CD4-positive, alpha-beta T cell (primary cell): ENCODE data around the gene PBLD. TPM values are rescaled to one million over a fixed set of nuclear protein-coding genes. Genes with fewer than 3 reads are reported as not detected.

Experiments used
- ATAC-seq: fragments of 200-7000 bp; cut with Tn5 transposase; one replicate; pipeline ENCODE4 v1.10.0; 2022; ENCODE audit warnings: mild to moderate bottlenecking; ENCODE audit not compliant: poor library complexity
- CTCF ChIA-PET: fragments of 350-600 bp; sonication (Branson Sonifier 250); formaldehyde crosslinking; loops from one replicate; lab custom pipeline; 2021; ENCODE audit warnings: antibody characterized with exemption, inconsistent platforms; lab: Charles Lee
- POLR2A ChIA-PET: fragments of 350-600 bp; sonication (Branson Sonifier 250); formaldehyde crosslinking; loops from one replicate; lab custom pipeline; 2021; ENCODE audit warnings: antibody characterized with exemption, inconsistent platforms; lab: Charles Lee
- DNase-seq, 14 experiments: peaks; one replicate each; pipeline ENCODE4 v3.0.0-alpha.2; 2013 to 2020; ENCODE audit warnings: mixed read lengths in 2 of 14
- H3K27ac ChIP-seq, 2 donors: one replicate each; pipeline versions ENCODE4 v1.5.1 to v1.7.0; 2013; ENCODE audit warnings: low read length in 2 of 2, low read depth in 1 of 2, mild to moderate bottlenecking in 1 of 2
- H3K27me3 ChIP-seq, 2 experiments: 1 replicate in 1 of 2; 2 replicates in 1 of 2; pipeline versions ENCODE4 v1.6.1 to v1.7.0; 2013; ENCODE audit warnings: low read length in 2 of 2, control low read depth in 1 of 2, mild to moderate bottlenecking in 1 of 2, moderate library complexity in 1 of 2; ENCODE audit not compliant: insufficient read depth in 2 of 2, control insufficient read depth in 1 of 2
- H3K36me3 ChIP-seq: one replicate; pipeline ENCODE4 v1.6.1; 2013; ENCODE audit warnings: low read length, control low read depth; ENCODE audit not compliant: insufficient read depth
- H3K4me1 ChIP-seq: one replicate; pipeline ENCODE4 v1.6.1; 2013; ENCODE audit warnings: low read length, control low read depth; ENCODE audit not compliant: insufficient read depth
- H3K4me3 ChIP-seq: one replicate; pipeline ENCODE4 v1.5.1; 2013; ENCODE audit warnings: mild to moderate bottlenecking, low read length, moderate library complexity
- H3K9me3 ChIP-seq, 2 experiments: 1 replicate in 1 of 2; 2 replicates in 1 of 2; pipeline versions ENCODE4 v1.6.1 to v1.7.0; 2013; ENCODE audit warnings: low read length in 2 of 2, mild to moderate bottlenecking in 2 of 2, control low read depth in 1 of 2, moderate library complexity in 1 of 2; ENCODE audit not compliant: control insufficient read depth in 1 of 2, insufficient read depth in 1 of 2
- H3K27ac Mint-ChIP-seq: one replicate; pipeline ENCODE4 v1.8.0; 2020; ENCODE audit warnings: mixed read lengths
- H3K27me3 Mint-ChIP-seq: one replicate; pipeline ENCODE4 v1.8.0; 2021; ENCODE audit warnings: mixed read lengths
- H3K36me3 Mint-ChIP-seq: one replicate; pipeline ENCODE4 v1.8.0; 2021; ENCODE audit warnings: low read depth, mixed read lengths
- H3K4me1 Mint-ChIP-seq: one replicate; pipeline ENCODE4 v1.8.0; 2021; ENCODE audit warnings: low read depth, mixed read lengths
- H3K4me3 Mint-ChIP-seq: one replicate; pipeline ENCODE4 v1.8.0; 2020; ENCODE audit warnings: mild to moderate bottlenecking, mixed read lengths
- H3K9me3 Mint-ChIP-seq: one replicate; pipeline ENCODE4 v1.8.0; 2020; ENCODE audit warnings: mixed read lengths
- CTCF ChIP-seq: fragments of 200-600 bp; IDR thresholded peaks from one replicate; pipeline ENCODE4 v1.8.0; 2022; ENCODE audit warnings: antibody characterized with exemption, mild to moderate bottlenecking
- intact Hi-C, 2 experiments: fragments of 100-400 bp; cut with DNase I in 1 of 2; cut with micrococcal nuclease in 1 of 2; formaldehyde crosslinking; loops; one replicate each; pipeline versions ENCODE4 v1.15.1 to v1.9.0; 2023 to 2025; cut with DNase I, micrococcal nuclease
- total RNA-seq, 174 experiments: library from RNA in 2 of 174; stranded (reverse) in 2 of 174; gene quantifications; one replicate each; pipeline ENCODE4 v1.2.3 and lab custom pipeline; 2021 to 2026

PBLD gene
- total RNA-seq, 2 experiments from 2014 or later = 1.6 to 1.7 TPM

- Mint-ChIP-seq H3K27ac (no peak overlapping the region), H3K4me1 (no peaks in the 10 kb centered on the region), H3K4me3 (no peak overlapping the region), H3K27me3 (no peaks in the 10 kb centered on the region), H3K36me3 (peaks cover 57% of the 10 kb centered on the region), H3K9me3 (peaks cover 3% of the 10 kb centered on the region)
- Histone ChIP-seq H3K27ac (no peak overlapping the region), H3K36me3 (peaks cover 23% of the 10 kb centered on the region), H3K9me3 (peaks cover 0 to 8% of the 10 kb centered on the region in 2 experiments), H3K4me3 (no peak overlapping the region), H3K4me1 (no peaks in the 10 kb centered on the region), H3K27me3 (no peaks in the 10 kb centered on the region)
- ChIA-PET CTCF (no interaction called here), POLR2A (no interaction called here)
- intact Hi-C loops = no loop called here
- no peak for ATAC-seq
- TF ChIP-seq CTCF = no peak
- DNase-seq = no peak
Observed at GRCh38 chr10:68366600-68366999, 33.9 kb upstream of the PBLD start.

GRCh38 chr10:68365611-68366010 lies 32.9 kb upstream of the PBLD start:
- H3K4me1 Mint-ChIP-seq = no peaks in the 10 kb centered on the region
- no peak overlapping the region for H3K4me3 Mint-ChIP-seq
- H3K27ac ChIP-seq = no peak overlapping the region
- peaks cover 3% of the 10 kb centered on the region for H3K9me3 Mint-ChIP-seq
- H3K36me3 ChIP-seq = peaks cover 23% of the 10 kb centered on the region
- no peaks in the 10 kb centered on the region for H3K27me3 ChIP-seq
- no peak for DNase-seq
- H3K4me1 ChIP-seq = no peaks in the 10 kb centered on the region
- peaks cover 56% of the 10 kb centered on the region for H3K36me3 Mint-ChIP-seq
- no peak for ATAC-seq
- H3K9me3 ChIP-seq = no peaks in the 10 kb centered on the region
- H3K27me3 Mint-ChIP-seq = no peaks in the 10 kb centered on the region
- TF ChIP-seq CTCF = no peak
- H3K4me3 ChIP-seq = no peak overlapping the region
- H3K27ac Mint-ChIP-seq = no peak overlapping the region
- intact Hi-C loops = no loop called here
- ChIA-PET POLR2A (no interaction called here), CTCF (no interaction called here)

- no peak for ATAC-seq
- Histone ChIP-seq H3K27me3 (no peaks in the 10 kb centered on the region), H3K4me1 (no peaks in the 10 kb centered on the region), H3K9me3 (no peaks in the 10 kb centered on the region), H3K27ac (no peak overlapping the region), H3K36me3 (peaks cover 18% of the 10 kb centered on the region), H3K4me3 (no peak overlapping the region)
- TF ChIP-seq CTCF = no peak
- H3K36me3 Mint-ChIP-seq = peaks cover 44% of the 10 kb centered on the region
- intact Hi-C loops = no loop called here
- no peak for DNase-seq
- CTCF ChIA-PET = interaction anchor here (1.1 kb wide), 1 partner anchor 16 kb away, joined by 3 read pairs; no protein-coding TSS in a partner anchor
- no peak overlapping the region for H3K4me3 Mint-ChIP-seq
- H3K27ac Mint-ChIP-seq = no peak overlapping the region
- no peaks in the 10 kb centered on the region for H3K4me1 Mint-ChIP-seq
- no peaks in the 10 kb centered on the region for H3K27me3 Mint-ChIP-seq
- no peaks in the 10 kb centered on the region for H3K9me3 Mint-ChIP-seq
- POLR2A ChIA-PET = no interaction called here
Observed at GRCh38 chr10:68364101-68364886, 31.6 kb upstream of the PBLD start.
